ENCODE results near the gene ATXN7L3.

Gene ATXN7L3

DNA sequence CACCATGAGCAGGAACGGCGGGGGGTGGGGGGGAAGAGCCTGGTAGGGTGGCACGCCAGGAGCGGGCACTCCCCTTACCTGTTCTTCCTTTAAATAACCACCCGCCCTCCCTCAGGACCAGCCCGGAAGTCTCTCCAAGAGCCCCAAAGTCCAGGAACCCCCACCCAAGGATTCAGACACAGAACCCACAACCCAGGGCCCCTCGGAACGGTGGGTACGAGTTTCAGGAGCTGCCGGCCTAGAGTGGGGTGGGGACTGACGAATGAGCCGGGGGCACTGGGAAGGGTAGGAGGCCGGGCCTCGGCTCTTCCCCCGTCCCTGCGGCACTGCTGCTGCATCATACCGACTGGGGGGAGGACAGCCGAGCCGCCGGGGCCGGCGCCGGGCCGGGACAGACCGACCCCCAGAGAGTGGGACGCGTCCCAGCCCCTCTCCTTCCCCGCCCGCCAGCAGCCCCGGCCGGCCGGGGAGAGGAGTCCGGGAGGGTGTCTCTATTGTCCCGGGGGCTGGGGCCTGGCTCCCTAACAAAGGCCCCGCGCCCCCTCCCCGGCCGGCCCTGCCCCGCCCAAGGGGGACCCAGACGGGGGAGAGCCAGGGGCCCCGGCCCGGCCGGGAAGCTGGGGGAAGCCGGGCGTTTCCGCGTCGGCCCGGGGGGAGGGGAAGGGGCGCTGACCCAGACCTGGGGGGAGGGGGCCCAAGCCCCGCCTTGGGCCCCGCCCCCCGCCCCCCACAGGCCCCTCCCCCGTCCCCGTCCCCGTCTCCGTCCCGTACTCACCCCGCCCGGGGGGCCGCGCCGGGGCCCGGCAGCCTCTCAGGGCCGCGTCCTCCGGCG is 747 bp downstream of the ATXN7L3 start:
- TF ChIP-seq CTCF (conservative IDR thresholded peaks at IDR 0.05; ENCODE audit: low read length), result no peak
- peak overlapping the region; percentile 82 for H3K4me3 ChIP-seq (ENCODE audit: low read length)
- peak; percentile 42 for DNase-seq (ENCODE audit: low read depth)

DNA sequence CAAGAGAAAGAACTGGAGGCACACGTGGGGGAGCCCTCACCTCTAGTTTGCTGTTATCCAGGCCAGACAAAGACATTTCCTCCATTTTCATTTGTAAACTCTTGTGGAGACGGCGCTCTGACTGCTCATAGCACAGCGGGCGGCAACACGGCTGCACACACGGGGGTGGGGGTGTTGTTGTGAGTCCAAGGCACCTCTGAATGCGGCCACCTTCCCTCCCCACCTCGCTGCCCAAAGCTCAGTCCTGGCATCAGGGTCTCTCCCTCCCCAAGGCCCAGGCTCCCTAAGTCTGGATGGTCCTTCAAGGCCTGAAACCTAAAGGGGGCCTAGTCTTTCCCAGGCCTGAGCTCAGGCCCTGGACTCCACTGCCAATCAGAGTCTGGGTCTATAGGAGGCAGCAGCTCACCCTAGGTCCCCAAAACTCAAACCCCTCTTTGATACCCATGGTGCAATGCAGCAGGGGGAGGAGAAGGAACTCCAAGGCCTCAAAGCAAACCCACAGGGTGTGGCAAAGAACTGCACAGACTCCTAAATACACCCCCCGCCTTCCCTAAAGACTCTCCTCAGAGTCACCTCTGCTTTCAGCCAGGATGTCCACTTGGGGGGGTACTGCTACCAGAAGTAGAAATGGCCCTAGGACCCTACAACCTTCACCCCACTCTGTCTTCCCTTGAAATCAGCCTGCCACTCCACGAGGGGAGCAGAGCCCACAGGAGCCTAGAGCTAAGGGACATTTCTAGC is 1.5 kb downstream of the ATXN7L3 start:
- TF ChIP-seq CTCF (conservative IDR thresholded peaks at IDR 0.05; ENCODE audit: low read length), result peak; percentile 36
- DNase-seq (ENCODE audit: low read depth), result peak; percentile 76
- peak overlapping the region; percentile 82 for H3K4me3 ChIP-seq (ENCODE audit: low read length)

- no peak for DNase-seq (ENCODE audit: low read depth)
- H3K4me3 ChIP-seq (ENCODE audit: low read length), result no peak overlapping the region
- no peak for TF ChIP-seq CTCF (conservative IDR thresholded peaks at IDR 0.05; ENCODE audit: low read length)
Measured at GRCh38 chr17:44197107-44197506, 2.6 kb downstream of the ATXN7L3 start.

DNA sequence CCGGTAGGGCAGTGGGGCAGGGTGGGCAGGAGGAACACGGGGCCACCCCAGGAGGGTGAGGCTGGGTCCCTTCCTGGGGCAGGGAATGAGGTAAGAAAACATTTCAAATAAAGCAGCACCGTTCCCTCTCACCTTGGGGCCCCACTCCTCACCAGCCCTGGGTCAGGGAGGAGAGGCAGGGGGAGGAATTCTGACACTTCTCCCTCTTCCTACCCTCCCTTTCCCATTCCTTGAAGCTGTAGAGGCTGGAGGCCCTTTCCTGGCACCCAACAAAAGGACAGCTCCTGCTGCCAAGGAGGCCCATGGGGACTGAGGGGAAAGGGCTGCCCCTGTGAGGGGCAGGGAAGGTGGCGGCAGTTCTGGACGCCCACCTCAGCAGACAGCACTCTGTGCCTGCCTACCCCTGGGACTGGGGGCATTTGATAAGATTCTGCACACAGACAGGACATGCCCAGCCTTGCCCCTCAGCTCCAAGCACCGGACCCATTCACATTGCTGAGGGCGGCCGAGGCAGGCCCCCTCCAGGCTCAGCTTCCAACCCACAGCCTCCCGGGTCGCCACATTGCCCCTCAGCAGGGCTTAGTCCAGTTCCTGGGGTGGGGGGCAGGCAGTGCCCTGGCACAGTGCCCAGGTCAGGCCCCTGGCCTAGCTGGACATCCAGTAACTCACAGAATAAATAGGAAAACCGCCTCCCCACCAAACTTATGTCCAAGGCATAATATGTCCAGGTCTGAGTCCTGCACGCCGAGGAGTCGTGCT is 6.2 kb downstream of the ATXN7L3 start:
- no peak for DNase-seq (ENCODE audit: low read depth)
- no peak for TF ChIP-seq CTCF (conservative IDR thresholded peaks at IDR 0.05; ENCODE audit: low read length)
- no peak overlapping the region for H3K4me3 ChIP-seq (ENCODE audit: low read length)

GRCh38 chr17:44192750-44193149 is 6.9 kb downstream of the ATXN7L3 start:
- no peak for DNase-seq (ENCODE audit: low read depth)
- no peak overlapping the region for H3K4me3 ChIP-seq (ENCODE audit: low read length)
- TF ChIP-seq CTCF (conservative IDR thresholded peaks at IDR 0.05; ENCODE audit: low read length), result no peak

DNA sequence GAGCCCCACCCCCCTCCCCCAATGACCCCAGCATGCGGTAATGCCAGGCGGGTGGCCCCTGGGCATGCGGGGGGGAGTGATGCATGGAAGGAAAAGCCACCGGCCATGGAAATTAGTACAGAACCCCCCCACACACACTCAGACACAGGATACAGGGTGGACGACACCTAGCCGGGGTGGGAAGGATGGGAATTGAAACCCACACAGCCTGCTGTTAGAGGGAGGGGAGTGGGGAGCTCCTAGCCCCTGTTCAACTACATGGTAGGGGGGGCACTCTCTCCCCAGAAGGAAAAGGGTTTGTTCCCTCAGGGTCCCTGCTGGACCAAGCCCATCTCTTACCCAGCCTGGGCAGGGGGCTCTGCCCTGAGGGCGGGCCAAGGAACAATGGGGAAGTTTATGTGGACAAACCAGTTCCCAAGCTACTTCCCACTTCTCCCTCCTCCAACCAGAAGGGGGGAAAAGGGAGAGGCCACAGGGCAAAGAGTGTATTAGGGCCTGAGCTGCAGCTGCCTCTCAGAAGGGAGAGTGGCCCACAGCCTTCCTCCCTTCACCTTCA is 7.7 kb downstream of the ATXN7L3 start:
- TF ChIP-seq CTCF (conservative IDR thresholded peaks at IDR 0.05; ENCODE audit: low read length), result no peak
- no peak for DNase-seq (ENCODE audit: low read depth)
- no peak overlapping the region for H3K4me3 ChIP-seq (ENCODE audit: low read length)

Measured in AG10803 (cell line).